H9 (cell line): ENCODE measurements around the gene NFU1. TPM values are rescaled to one million over a fixed set of nuclear protein-coding genes. Genes with fewer than 3 reads are reported as not detected.

Source experiments
- DNase-seq: peaks from one replicate; pipeline ENCODE4 v3.0.0-alpha.2; 2017
- H2AFZ ChIP-seq: one replicate; pipeline ENCODE4 v1.6.1; 2013; ENCODE audit warnings: mild to moderate bottlenecking, low read length, control low read depth, moderate library complexity
- H2AK5ac ChIP-seq: 2 replicates; pipeline ENCODE4 v1.6.1; 2013; ENCODE audit warnings: low read length, control low read depth, mixed read lengths; ENCODE audit not compliant: insufficient read length
- H2BK120ac ChIP-seq: one replicate; pipeline ENCODE4 v1.6.1; 2013; ENCODE audit warnings: low read depth, mild to moderate bottlenecking, low read length, control low read depth, inconsistent platforms; ENCODE audit not compliant: poor library complexity, severe bottlenecking
- H2BK12ac ChIP-seq: 2 replicates; pipeline ENCODE4 v1.6.1; 2013; ENCODE audit warnings: low read length, control low read depth, mixed read lengths, low read depth; ENCODE audit not compliant: insufficient read length
- H2BK15ac ChIP-seq: 2 replicates; pipeline ENCODE4 v1.6.1; 2013; ENCODE audit warnings: low read depth, low read length, control low read depth
- H2BK20ac ChIP-seq: one replicate; pipeline ENCODE4 v1.6.1; 2013; ENCODE audit warnings: low read depth, mild to moderate bottlenecking, low read length, control low read depth, inconsistent platforms; ENCODE audit not compliant: poor library complexity, severe bottlenecking
- H2BK5ac ChIP-seq: 2 replicates; pipeline ENCODE4 v1.6.1; 2013; ENCODE audit warnings: low read length, control low read depth, mixed read lengths; ENCODE audit not compliant: insufficient read length
- H3K14ac ChIP-seq: 2 replicates; pipeline ENCODE4 v1.6.1; 2013; ENCODE audit warnings: low read length, control low read depth; ENCODE audit not compliant: insufficient read depth
- H3K18ac ChIP-seq: 2 replicates; pipeline ENCODE4 v1.6.1; 2013; ENCODE audit warnings: low read depth, mild to moderate bottlenecking, mixed read lengths, low read length, control low read depth; ENCODE audit not compliant: insufficient read length
- H3K23ac ChIP-seq: 2 replicates; pipeline ENCODE4 v1.6.1; 2013; ENCODE audit warnings: low read length, control low read depth, mixed read lengths, low read depth; ENCODE audit not compliant: insufficient read length
- H3K23me2 ChIP-seq: 2 replicates; pipeline ENCODE4 v1.6.1; 2013; ENCODE audit warnings: low read depth, mild to moderate bottlenecking, mixed read lengths, low read length, control low read depth; ENCODE audit not compliant: insufficient read length, poor library complexity, severe bottlenecking
- H3K27ac ChIP-seq: 2 replicates; pipeline ENCODE4 v1.5.1; 2013; ENCODE audit warnings: low read length, control low read depth, mixed read lengths, low read depth; ENCODE audit not compliant: insufficient read length
- H3K27me3 ChIP-seq: 2 replicates; pipeline ENCODE4 v1.6.1; 2013; ENCODE audit warnings: low read length, control low read depth, inconsistent platforms; ENCODE audit not compliant: insufficient read depth
- H3K4ac ChIP-seq: 2 replicates; pipeline ENCODE4 v1.6.1; 2013; ENCODE audit warnings: low read depth, mild to moderate bottlenecking, control low read depth, inconsistent platforms, low read length, moderate library complexity
- H3K4me1 ChIP-seq: 2 replicates; pipeline ENCODE4 v1.6.1; 2013; ENCODE audit warnings: low read length, control low read depth, inconsistent platforms; ENCODE audit not compliant: insufficient read depth
- H3K4me2 ChIP-seq: 2 replicates; pipeline ENCODE4 v1.6.1; 2013; ENCODE audit warnings: low read length, control low read depth, mixed read lengths; ENCODE audit not compliant: insufficient read length, insufficient read depth
- H3K56ac ChIP-seq: 2 replicates; pipeline ENCODE4 v1.6.1; 2013; ENCODE audit warnings: low read depth, mild to moderate bottlenecking, mixed read lengths, low read length, control low read depth; ENCODE audit not compliant: insufficient read length
- H3K79me1 ChIP-seq: 2 replicates; pipeline ENCODE4 v1.6.1; 2013; ENCODE audit warnings: low read depth, mild to moderate bottlenecking, moderate library complexity, low read length, control low read depth, inconsistent platforms; ENCODE audit not compliant: insufficient read depth, poor library complexity, severe bottlenecking
- H3K79me2 ChIP-seq: 2 replicates; pipeline ENCODE4 v1.6.1; 2013; ENCODE audit warnings: low read length, control low read depth, inconsistent platforms; ENCODE audit not compliant: insufficient read depth
- H3K9ac ChIP-seq: 2 replicates; pipeline ENCODE4 v1.6.1; 2013; ENCODE audit warnings: low read length, control low read depth, mixed read lengths; ENCODE audit not compliant: insufficient read length; ENCODE audit errors: extremely low read depth
- H3K9me3 ChIP-seq: one replicate; pipeline ENCODE4 v1.6.1; 2013; ENCODE audit warnings: low read depth, low read length, inconsistent platforms; ENCODE audit not compliant: control insufficient read depth
- H3T11ph ChIP-seq: one replicate; pipeline ENCODE4 v1.6.1; 2013; ENCODE audit warnings: mild to moderate bottlenecking, low read length, control low read depth, inconsistent platforms
- H4K20me1 ChIP-seq: one replicate; pipeline ENCODE4 v1.6.1; 2013; ENCODE audit not compliant: control insufficient read depth, insufficient read length, insufficient read depth
- H4K5ac ChIP-seq: 2 replicates; pipeline ENCODE4 v1.6.1; 2013; ENCODE audit warnings: low read depth, mild to moderate bottlenecking, mixed read lengths, low read length, control low read depth; ENCODE audit not compliant: insufficient read length
- H4K8ac ChIP-seq: replicated peaks from 2 replicates; pipeline ENCODE4 v1.6.1; 2013; ENCODE audit warnings: low read length, control low read depth, mixed read lengths, low read depth; ENCODE audit not compliant: insufficient read length
- H4K91ac ChIP-seq: 2 replicates; pipeline ENCODE4 v1.6.1; 2013; ENCODE audit warnings: low read depth, mild to moderate bottlenecking, moderate library complexity, mixed read lengths, low read length, control low read depth; ENCODE audit not compliant: insufficient read length
- H3K27ac Mint-ChIP-seq, 3 experiments: 2 replicates in 2 of 3; 3 replicates in 1 of 3; pipeline ENCODE4 v1.8.0; 2020 to 2021; ENCODE audit warnings: mixed read lengths in 3 of 3, mild to moderate bottlenecking in 1 of 3, moderate library complexity in 1 of 3
- H3K27me3 Mint-ChIP-seq: 2 replicates; pipeline ENCODE4 v1.8.0; 2021; ENCODE audit warnings: low read depth, mild to moderate bottlenecking, moderate library complexity, mixed read lengths
- H3K36me3 Mint-ChIP-seq, 3 experiments: 2 replicates in 2 of 3; 3 replicates in 1 of 3; pipeline ENCODE4 v1.8.0; 2020 to 2021; ENCODE audit warnings: low read depth in 3 of 3, mixed read lengths in 3 of 3; ENCODE audit not compliant: insufficient read depth in 1 of 3
- H3K4me1 Mint-ChIP-seq, 2 experiments: 2 replicates each; pipeline ENCODE4 v1.8.0; 2020; ENCODE audit warnings: mixed read lengths in 2 of 2
- H3K4me3 Mint-ChIP-seq, 2 experiments: 2 replicates in 1 of 2; 3 replicates in 1 of 2; pipeline ENCODE4 v1.8.0; 2020 to 2021; ENCODE audit warnings: mild to moderate bottlenecking in 2 of 2, mixed read lengths in 2 of 2, moderate library complexity in 1 of 2
- H3K9me3 Mint-ChIP-seq, 2 experiments: 2 replicates in 1 of 2; 3 replicates in 1 of 2; pipeline ENCODE4 v1.8.0; 2020; ENCODE audit warnings: mild to moderate bottlenecking in 2 of 2, mixed read lengths in 2 of 2, moderate library complexity in 1 of 2
- WGBS: extraction: QIAGEN DNeasy Blood & Tissue Kit; methylation state at CpG from one replicate; pipeline ENCODE4 v1.1.7; 2013; ENCODE audit warnings: missing lambda C conversion rate, low lambda C conversion rate, mixed read lengths; ENCODE audit not compliant: insufficient read length; ENCODE audit errors: extremely low coverage; 5-methylcytosine and 5-hydroxymethylcytosine counted together
- total RNA-seq: library from RNA; stranded (reverse); gene quantifications from 2 replicates; pipeline ENCODE4 v1.2.1, GENCODE V29; 2021
- TF ChIP-seq, protein P1 (sequence below): fragments of 200-600 bp; sonication (generic); conservative IDR thresholded peaks from 3 replicates; pipeline ENCODE4 v1.8.0; 2021; ENCODE audit warnings: antibody characterized with exemption, mild to moderate bottlenecking

The NFU1 gene
- total RNA-seq, 1 experiment from 2014 or later: 61.4 TPM

DNA sequence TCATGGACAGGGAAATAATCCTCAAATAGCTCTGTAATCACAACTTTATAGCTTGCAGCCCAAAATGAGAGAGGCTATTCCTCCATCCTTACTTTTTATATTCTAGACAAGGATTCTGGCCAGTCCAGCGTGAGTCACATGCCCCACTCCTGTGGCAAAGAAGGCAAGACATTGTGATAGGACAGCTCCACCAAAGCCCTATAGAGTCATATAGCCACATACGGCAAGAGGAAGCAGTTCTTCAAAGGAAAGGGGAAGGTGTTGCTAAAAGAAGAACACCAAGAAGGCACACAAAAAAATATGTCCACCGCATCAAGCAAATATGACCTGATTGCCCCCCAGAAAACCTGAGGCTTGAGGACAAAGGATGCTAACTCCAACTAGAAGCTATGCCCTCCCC, 46.8 kb downstream of the NFU1 start:
- Histone ChIP-seq H4K8ac (no peak overlapping the region), H3K27ac (no peak overlapping the region), H2BK12ac (no peak overlapping the region), H3K23me2 (peaks cover 3% of the 10 kb centered on the region), H4K20me1 (no peaks in the 10 kb centered on the region), H3K27me3 (no peaks in the 10 kb centered on the region), H2BK15ac (no peak overlapping the region), H3K4ac (no peak overlapping the region), H2AK5ac (no peak overlapping the region), H2BK120ac (no peak overlapping the region), H3K56ac (no peak overlapping the region), H3K23ac (no peak overlapping the region), H3T11ph (no peak overlapping the region), H3K4me2 (no peak overlapping the region), H4K5ac (no peak overlapping the region), H3K9me3 (no peaks in the 10 kb centered on the region), H2BK5ac (no peak overlapping the region), H4K91ac (no peak overlapping the region), H3K4me1 (no peaks in the 10 kb centered on the region), H3K9ac (no peak overlapping the region), H3K14ac (no peak overlapping the region), H3K18ac (no peak overlapping the region), H2AFZ (no peak overlapping the region), H3K79me1 (no peaks in the 10 kb centered on the region), H3K79me2 (peaks cover 1% of the 10 kb centered on the region; the same call in 1 of the 2 replicates), H2BK20ac (no peak overlapping the region)
- no peak for DNase-seq
- Mint-ChIP-seq H3K9me3 (no peaks in the 10 kb centered on the region; a peak in 1 of 5 replicates), H3K27me3 (no peaks in the 10 kb centered on the region; the same call in 1 of the 2 replicates), H3K27ac (peak overlapping the region in 1 of 3 experiments; percentile 34; a peak in 1 of 7 replicates), H3K4me1 (peaks cover 18 to 19% of the 10 kb centered on the region in 2 experiments), H3K4me3 (no peak overlapping the region), H3K36me3 (peaks cover 0 to 11% (median 0%) of the 10 kb centered on the region in 3 experiments; a peak in 3 of 7 replicates)
- TF ChIP-seq, protein P1, sequence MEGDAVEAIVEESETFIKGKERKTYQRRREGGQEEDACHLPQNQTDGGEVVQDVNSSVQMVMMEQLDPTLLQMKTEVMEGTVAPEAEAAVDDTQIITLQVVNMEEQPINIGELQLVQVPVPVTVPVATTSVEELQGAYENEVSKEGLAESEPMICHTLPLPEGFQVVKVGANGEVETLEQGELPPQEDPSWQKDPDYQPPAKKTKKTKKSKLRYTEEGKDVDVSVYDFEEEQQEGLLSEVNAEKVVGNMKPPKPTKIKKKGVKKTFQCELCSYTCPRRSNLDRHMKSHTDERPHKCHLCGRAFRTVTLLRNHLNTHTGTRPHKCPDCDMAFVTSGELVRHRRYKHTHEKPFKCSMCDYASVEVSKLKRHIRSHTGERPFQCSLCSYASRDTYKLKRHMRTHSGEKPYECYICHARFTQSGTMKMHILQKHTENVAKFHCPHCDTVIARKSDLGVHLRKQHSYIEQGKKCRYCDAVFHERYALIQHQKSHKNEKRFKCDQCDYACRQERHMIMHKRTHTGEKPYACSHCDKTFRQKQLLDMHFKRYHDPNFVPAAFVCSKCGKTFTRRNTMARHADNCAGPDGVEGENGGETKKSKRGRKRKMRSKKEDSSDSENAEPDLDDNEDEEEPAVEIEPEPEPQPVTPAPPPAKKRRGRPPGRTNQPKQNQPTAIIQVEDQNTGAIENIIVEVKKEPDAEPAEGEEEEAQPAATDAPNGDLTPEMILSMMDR: no peak
- no CpG with 5 or more reads among the region's 3 CpGs for WGBS
